ENCODE measurements around the gene SHISA9. TPM values are rescaled to one million over a fixed set of nuclear protein-coding genes. Genes with fewer than 3 reads are reported as not detected.
A peak's percentile ranks its signal among the peaks of the same experiment; 100 is the strongest.

SHISA9 gene
- total RNA-seq, 1 donor from 2014 or later, result 2.5 TPM

GRCh38 chr16:12901204-12901596 is 198 bp upstream of the SHISA9 start:
- H3K9me3 ChIP-seq (ENCODE audit: low read depth), result no peaks in the 10 kb centered on the region
- TF ChIP-seq EZH2 (IDR thresholded peaks at IDR 0.05) (no peak), EZH2phosphoT487 (IDR thresholded peaks at IDR 0.05) (no peak)
- TF ChIP-seq, protein P1, sequence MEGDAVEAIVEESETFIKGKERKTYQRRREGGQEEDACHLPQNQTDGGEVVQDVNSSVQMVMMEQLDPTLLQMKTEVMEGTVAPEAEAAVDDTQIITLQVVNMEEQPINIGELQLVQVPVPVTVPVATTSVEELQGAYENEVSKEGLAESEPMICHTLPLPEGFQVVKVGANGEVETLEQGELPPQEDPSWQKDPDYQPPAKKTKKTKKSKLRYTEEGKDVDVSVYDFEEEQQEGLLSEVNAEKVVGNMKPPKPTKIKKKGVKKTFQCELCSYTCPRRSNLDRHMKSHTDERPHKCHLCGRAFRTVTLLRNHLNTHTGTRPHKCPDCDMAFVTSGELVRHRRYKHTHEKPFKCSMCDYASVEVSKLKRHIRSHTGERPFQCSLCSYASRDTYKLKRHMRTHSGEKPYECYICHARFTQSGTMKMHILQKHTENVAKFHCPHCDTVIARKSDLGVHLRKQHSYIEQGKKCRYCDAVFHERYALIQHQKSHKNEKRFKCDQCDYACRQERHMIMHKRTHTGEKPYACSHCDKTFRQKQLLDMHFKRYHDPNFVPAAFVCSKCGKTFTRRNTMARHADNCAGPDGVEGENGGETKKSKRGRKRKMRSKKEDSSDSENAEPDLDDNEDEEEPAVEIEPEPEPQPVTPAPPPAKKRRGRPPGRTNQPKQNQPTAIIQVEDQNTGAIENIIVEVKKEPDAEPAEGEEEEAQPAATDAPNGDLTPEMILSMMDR (IDR thresholded peaks at IDR 0.05), result no peak
- H3K9ac ChIP-seq, result no peak overlapping the region
- H3F3A ChIP-seq (ENCODE audit: low read depth), result peaks cover 13% of the 10 kb centered on the region
- H3K27me3 ChIP-seq, result peaks cover 48% of the 10 kb centered on the region
- Mint-ChIP-seq H3K27me3 (ENCODE audit: insufficient read depth, low read depth) (peaks cover 19% of the 10 kb centered on the region), H3K4me3 (peak overlapping the region; percentile 83), H3K9me3 (no peaks in the 10 kb centered on the region), H3K27ac (no peak overlapping the region), H3K36me3 (no peaks in the 10 kb centered on the region), H3K4me1 (peaks cover 31% of the 10 kb centered on the region)
- H4K20me1 ChIP-seq (ENCODE audit: low read depth), result peaks cover 9% of the 10 kb centered on the region
- H3K79me2 ChIP-seq (ENCODE audit: low read depth), result peaks cover 21% of the 10 kb centered on the region
- H3K27ac ChIP-seq, result no peak overlapping the region
- no peaks in the 10 kb centered on the region for H3K36me3 ChIP-seq
- peak overlapping the region; percentile 99 for H3K4me2 ChIP-seq
- H3K4me3 ChIP-seq, result peak overlapping the region; percentile 87
- H2AFZ ChIP-seq (replicated peaks), result peak overlapping the region; percentile 90
- DNase-seq (ENCODE audit: low spot score), result peak; percentile 94
- H3K4me1 ChIP-seq, result peaks cover 14% of the 10 kb centered on the region

- Histone ChIP-seq H3K4me2 (peak overlapping the region; percentile 99), H2AFZ (replicated peaks) (peak overlapping the region; percentile 97)
- H3K4me1 Mint-ChIP-seq, result peaks cover 32% of the 10 kb centered on the region
Observed at GRCh38 chr16:12902511-12903372, 1.3 kb downstream of the SHISA9 start.

GRCh38 chr16:12903407-12904328 is 2.3 kb downstream of the SHISA9 start:
- TF ChIP-seq EZH2phosphoT487 (IDR thresholded peaks at IDR 0.05), result no peak
- TF ChIP-seq, protein P1 (IDR thresholded peaks at IDR 0.05), result peak; percentile 13
- Mint-ChIP-seq H3K27ac (no peak overlapping the region), H3K9me3 (no peaks in the 10 kb centered on the region), H3K4me3 (peak overlapping the region; percentile 95), H3K4me1 (peaks cover 27% of the 10 kb centered on the region), H3K36me3 (peaks cover 9% of the 10 kb centered on the region), H3K27me3 (ENCODE audit: insufficient read depth, low read depth) (peaks cover 16% of the 10 kb centered on the region)
- H2AFZ ChIP-seq (replicated peaks), result peak overlapping the region; percentile 97
- DNase-seq (ENCODE audit: low spot score), result peak; percentile 79
- H3K27me3 ChIP-seq, result peaks cover 45% of the 10 kb centered on the region
- peaks cover 13% of the 10 kb centered on the region for H3F3A ChIP-seq (ENCODE audit: low read depth)
- no peaks in the 10 kb centered on the region for H3K9me3 ChIP-seq (ENCODE audit: low read depth)
- H3K27ac ChIP-seq, result no peak overlapping the region
- no peaks in the 10 kb centered on the region for H3K36me3 ChIP-seq
- peaks cover 21% of the 10 kb centered on the region for H3K79me2 ChIP-seq (ENCODE audit: low read depth)
- H3K4me3 ChIP-seq, result peak overlapping the region; percentile 87
- peaks cover 11% of the 10 kb centered on the region for H4K20me1 ChIP-seq (ENCODE audit: low read depth)
- peaks cover 14% of the 10 kb centered on the region for H3K4me1 ChIP-seq
- H3K4me2 ChIP-seq, result peak overlapping the region; percentile 99
- no peak overlapping the region for H3K9ac ChIP-seq

More at GRCh38 chr16:12902511-12903372, 1.3 kb downstream of the SHISA9 start:
- H4K20me1 ChIP-seq (ENCODE audit: low read depth), result peaks cover 11% of the 10 kb centered on the region
- H3K27ac Mint-ChIP-seq, result peak overlapping the region; percentile 87
- H3K4me3 ChIP-seq, result peak overlapping the region; percentile 87
- H3K9me3 ChIP-seq (ENCODE audit: low read depth), result no peaks in the 10 kb centered on the region
- H3K27me3 ChIP-seq, result peaks cover 48% of the 10 kb centered on the region
- H3K36me3 ChIP-seq, result no peaks in the 10 kb centered on the region
- TF ChIP-seq EZH2 (IDR thresholded peaks at IDR 0.05), result peak; percentile 53
- no peak for TF ChIP-seq EZH2phosphoT487 (IDR thresholded peaks at IDR 0.05)
- H3K36me3 Mint-ChIP-seq, result peaks cover 4% of the 10 kb centered on the region
- peaks cover 13% of the 10 kb centered on the region for H3F3A ChIP-seq (ENCODE audit: low read depth)
- DNase-seq (ENCODE audit: low spot score), result peak; percentile 78
- no peak overlapping the region for H3K9ac ChIP-seq
- H3K79me2 ChIP-seq (ENCODE audit: low read depth), result peaks cover 21% of the 10 kb centered on the region
- no peak overlapping the region for H3K27ac ChIP-seq
- H3K27me3 Mint-ChIP-seq (ENCODE audit: insufficient read depth, low read depth), result peaks cover 16% of the 10 kb centered on the region
- H3K4me1 ChIP-seq, result peaks cover 14% of the 10 kb centered on the region
- H3K9me3 Mint-ChIP-seq, result no peaks in the 10 kb centered on the region
- peak overlapping the region; percentile 95 for H3K4me3 Mint-ChIP-seq

Data from neural progenitor cell (in vitro differentiated cells).